22Rv1 (cell line): Measurements from ENCODE around the gene BRF1.

Source experiments
- H3K27ac ChIP-seq: fragments of 450-650 bp; 2 replicates; pipeline ENCODE4 v1.5.1; 2017
- ZFX ChIP-seq: fragments of 450-650 bp; IDR thresholded peaks from 2 replicates; pipeline ENCODE4 v1.6.1; 2017; ENCODE audit warnings: antibody characterized with exemption, borderline replicate concordance
- TF ChIP-seq, protein P1 (sequence below): fragments of 450-650 bp; IDR thresholded peaks from 2 replicates; pipeline ENCODE4 v1.5.1; 2017; ENCODE audit warnings: mild to moderate bottlenecking

Gene BRF1

DNA sequence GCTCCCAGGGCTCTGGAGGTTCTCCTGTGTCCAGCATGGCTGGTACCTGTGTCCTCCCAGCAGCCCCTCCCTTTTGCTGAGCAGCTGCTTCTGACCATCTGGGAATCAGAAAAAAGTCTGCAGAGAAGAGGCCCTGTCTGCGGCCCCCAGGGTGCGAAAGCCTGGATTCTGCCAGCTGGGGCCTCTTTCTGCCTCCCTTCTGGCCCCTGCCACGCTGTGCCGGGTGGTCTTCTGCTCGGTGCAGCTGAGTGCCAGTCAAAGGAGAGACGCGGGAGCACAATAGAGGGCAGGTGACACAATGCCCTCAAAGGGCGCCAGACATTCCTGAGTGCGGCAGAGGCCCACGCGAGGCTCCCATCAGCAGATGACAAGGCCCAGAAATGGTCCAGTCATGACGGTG lies 39.8 kb downstream of the BRF1 start:
- no peak for TF ChIP-seq ZFX
- TF ChIP-seq, protein P1, sequence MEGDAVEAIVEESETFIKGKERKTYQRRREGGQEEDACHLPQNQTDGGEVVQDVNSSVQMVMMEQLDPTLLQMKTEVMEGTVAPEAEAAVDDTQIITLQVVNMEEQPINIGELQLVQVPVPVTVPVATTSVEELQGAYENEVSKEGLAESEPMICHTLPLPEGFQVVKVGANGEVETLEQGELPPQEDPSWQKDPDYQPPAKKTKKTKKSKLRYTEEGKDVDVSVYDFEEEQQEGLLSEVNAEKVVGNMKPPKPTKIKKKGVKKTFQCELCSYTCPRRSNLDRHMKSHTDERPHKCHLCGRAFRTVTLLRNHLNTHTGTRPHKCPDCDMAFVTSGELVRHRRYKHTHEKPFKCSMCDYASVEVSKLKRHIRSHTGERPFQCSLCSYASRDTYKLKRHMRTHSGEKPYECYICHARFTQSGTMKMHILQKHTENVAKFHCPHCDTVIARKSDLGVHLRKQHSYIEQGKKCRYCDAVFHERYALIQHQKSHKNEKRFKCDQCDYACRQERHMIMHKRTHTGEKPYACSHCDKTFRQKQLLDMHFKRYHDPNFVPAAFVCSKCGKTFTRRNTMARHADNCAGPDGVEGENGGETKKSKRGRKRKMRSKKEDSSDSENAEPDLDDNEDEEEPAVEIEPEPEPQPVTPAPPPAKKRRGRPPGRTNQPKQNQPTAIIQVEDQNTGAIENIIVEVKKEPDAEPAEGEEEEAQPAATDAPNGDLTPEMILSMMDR, result no peak
- no peak overlapping the region for H3K27ac ChIP-seq

DNA sequence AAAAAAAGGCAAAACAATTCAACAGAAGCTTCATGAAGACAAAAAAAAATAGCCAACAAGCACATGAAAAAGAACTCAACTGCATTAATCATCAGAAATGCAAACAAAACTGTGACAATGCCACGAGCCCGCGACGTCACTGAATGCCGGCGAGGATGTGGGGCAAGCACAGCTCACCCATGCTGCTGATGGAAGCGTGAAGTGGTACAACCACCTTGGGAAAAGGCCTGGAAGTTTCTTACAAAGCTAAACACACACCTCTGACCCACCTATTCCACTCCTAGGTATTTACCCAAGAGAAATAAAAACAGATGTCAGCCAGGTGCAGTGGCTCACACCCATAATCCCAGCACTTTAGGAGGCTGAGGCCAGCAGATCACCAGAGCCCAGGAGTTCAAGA lies 42.0 kb downstream of the BRF1 start:
- TF ChIP-seq ZFX, result no peak

DNA sequence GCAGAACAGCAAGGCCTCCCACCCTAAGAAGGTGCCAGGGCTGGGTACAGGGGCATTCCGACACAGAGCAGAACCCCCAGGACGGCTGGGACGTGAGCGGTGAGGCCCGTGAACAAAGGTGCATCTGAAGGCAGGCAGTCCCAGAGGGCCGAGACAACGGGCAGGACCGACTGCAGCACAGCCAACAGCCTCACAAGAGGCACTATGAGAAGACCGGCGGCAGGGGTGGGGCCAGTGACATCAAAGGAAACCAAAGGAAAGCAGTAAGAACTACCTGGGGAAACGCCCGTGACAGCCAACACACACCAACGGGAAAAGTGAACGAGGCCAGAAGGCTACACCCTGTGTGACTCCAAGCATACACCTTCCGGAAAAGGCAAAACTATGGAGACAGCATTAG lies 43.3 kb downstream of the BRF1 start:
- H3K27ac ChIP-seq, result no peak overlapping the region
- TF ChIP-seq, protein P1, result no peak
- TF ChIP-seq ZFX, result no peak

More for the DNA sequence above, 42.0 kb downstream of the BRF1 start:
- no peak overlapping the region for H3K27ac ChIP-seq

DNA sequence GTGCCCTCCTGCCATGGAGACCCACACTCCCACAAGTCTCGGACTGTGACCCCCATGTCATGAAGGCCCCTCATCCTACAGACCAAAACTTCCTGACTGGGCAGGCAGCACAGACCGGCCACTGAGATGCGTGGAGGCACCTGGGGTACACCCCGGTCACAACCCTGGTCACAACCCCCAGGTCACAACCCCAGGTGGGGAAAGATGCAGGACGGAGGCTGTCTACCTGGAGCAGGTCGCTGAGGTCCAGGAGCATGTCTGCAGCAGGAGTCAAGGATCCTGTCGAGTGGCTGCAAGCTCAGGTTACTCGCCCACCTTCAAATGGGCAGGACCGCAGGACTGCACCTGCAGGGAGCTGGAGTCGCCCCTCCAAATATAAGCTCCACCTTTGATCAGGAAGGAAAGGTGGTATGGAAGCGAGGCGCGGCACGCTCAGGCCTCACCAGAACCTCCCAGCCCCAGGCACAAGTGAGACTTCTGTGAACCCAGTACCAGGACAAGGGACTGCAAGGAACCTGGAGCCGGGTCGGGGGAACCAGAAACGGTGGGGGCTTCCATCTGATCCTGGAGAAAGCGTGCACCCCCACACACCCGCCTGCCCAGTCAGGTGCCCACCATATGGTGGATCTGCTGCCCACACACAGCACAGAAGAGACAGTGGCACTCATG lies 44.4 kb downstream of the BRF1 start:
- TF ChIP-seq ZFX, result no peak
- TF ChIP-seq, protein P1, result no peak
- H3K27ac ChIP-seq, result no peak overlapping the region

DNA sequence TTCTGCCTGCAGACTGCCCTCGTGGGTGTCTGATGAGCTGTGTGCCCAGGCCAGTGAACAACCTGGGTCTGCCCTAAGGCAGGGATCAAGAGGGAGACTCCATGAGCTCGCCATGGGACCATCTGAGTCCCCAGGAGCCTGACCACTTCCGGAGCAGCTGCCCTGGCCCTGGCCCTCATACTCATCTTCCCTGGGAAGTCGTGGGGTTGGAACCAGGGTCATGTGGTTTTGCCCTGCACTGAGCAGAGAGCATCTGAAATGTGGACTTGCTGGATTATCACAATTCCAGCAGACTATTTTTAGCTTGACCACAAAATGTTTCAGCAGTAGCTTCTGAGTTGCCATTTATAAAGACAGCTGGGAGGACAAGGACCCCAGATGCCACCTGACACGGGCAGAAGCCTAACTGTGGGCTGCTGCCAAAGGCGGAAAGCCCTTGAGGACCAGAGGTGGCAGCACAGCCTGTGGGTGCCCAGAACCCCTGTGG lies 45.7 kb downstream of the BRF1 start:
- TF ChIP-seq ZFX, result no peak
- TF ChIP-seq, protein P1, result no peak
- H3K27ac ChIP-seq, result no peak overlapping the region

DNA sequence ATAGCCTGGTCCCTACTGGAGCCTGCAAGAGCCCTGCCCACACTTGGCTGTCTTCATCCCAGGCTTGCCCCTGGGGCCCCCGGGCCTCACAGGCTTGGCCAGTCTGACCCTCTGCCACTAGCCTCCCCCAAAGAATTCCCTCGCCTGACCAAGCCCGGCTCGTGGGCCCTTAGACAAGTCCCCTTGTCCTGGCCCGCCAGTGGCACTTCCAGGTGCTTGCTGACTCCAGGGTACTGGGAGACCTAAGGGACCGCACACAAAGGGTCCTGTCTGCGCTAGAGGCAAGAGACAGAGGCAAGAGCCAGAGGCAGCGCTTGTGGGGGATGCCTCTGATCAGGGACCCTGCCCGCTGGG lies 47.5 kb downstream of the BRF1 start:
- no peak overlapping the region for H3K27ac ChIP-seq
- TF ChIP-seq, protein P1, result no peak
- TF ChIP-seq ZFX, result no peak

DNA sequence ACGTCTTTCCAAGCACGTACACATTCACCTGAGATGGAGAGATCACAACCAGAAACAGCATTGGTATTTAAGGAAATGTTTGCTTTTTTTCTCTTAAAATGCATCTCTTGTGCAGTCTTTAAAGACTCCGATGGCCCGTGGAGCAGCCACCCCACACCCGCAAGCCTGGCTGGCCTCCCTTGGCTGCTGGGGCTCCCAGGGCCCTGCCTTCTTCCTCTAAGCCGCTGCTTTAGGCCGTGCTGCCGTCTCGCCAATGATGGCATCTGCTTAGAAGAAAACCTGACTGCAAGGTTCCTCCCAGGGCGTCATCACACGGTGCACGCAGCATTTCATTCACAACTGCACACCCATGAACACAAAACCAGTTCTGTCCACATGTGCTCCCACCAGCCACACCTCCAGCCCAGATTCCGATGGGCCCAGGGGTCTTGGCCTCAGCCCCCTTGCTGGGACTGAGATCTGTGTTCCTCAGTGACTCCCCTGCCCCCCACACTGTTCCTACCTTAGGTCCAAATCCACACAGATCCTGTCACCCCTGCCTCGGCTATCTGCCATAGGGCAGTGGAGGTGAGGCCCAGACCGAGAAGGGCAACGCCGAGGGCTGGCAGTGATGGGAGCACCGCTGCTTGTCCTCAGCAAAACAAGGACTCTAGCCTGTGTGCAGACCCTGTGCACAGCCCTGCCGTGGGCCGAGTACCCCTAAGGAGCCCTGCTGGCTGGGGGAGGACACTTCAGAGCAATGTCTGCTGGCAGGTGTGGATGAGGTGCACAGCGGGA lies 48.1 kb downstream of the BRF1 start:
- H3K27ac ChIP-seq, result no peak overlapping the region
- TF ChIP-seq, protein P1, result no peak
- TF ChIP-seq ZFX, result no peak
